ENCODE measurements around the gene FOLR2.
"Not testable (repeated sequence)": the region's sequence is repeated elsewhere in the genome, so short reads cannot be mapped to it uniquely, and the experiment has no call there.

The FOLR2 gene

DNA sequence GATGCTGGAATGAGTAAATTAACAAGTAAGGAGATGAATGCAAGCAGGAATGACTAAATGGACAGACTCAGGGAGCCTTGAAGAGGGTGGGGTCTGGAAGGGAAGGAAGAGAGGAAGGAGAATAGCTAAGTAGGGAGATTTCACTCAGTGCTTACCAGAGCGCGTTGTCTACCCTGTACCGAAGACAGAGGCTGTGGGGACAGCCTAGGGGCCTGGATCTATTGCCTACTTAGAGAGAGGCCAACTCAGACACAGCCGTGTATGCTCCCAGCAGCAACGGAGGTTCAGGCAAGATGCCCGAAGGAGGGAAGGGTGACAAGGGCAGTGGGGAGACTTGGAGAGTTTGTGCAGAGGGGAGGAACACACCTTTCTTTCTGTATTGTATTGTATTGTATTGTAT is at the start of gene FOLR2:
FOLR2 (plus strand) TSS at position 157 of the 400 bp plus-strand sequence. CDS start 1,791 bp downstream, outside the sequence.
- TF ChIP-seq, protein P1, sequence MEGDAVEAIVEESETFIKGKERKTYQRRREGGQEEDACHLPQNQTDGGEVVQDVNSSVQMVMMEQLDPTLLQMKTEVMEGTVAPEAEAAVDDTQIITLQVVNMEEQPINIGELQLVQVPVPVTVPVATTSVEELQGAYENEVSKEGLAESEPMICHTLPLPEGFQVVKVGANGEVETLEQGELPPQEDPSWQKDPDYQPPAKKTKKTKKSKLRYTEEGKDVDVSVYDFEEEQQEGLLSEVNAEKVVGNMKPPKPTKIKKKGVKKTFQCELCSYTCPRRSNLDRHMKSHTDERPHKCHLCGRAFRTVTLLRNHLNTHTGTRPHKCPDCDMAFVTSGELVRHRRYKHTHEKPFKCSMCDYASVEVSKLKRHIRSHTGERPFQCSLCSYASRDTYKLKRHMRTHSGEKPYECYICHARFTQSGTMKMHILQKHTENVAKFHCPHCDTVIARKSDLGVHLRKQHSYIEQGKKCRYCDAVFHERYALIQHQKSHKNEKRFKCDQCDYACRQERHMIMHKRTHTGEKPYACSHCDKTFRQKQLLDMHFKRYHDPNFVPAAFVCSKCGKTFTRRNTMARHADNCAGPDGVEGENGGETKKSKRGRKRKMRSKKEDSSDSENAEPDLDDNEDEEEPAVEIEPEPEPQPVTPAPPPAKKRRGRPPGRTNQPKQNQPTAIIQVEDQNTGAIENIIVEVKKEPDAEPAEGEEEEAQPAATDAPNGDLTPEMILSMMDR (conservative IDR thresholded peaks at IDR 0.05): no peak
- no peak within 1 kb of the TSS for H3K27ac ChIP-seq

DNA sequence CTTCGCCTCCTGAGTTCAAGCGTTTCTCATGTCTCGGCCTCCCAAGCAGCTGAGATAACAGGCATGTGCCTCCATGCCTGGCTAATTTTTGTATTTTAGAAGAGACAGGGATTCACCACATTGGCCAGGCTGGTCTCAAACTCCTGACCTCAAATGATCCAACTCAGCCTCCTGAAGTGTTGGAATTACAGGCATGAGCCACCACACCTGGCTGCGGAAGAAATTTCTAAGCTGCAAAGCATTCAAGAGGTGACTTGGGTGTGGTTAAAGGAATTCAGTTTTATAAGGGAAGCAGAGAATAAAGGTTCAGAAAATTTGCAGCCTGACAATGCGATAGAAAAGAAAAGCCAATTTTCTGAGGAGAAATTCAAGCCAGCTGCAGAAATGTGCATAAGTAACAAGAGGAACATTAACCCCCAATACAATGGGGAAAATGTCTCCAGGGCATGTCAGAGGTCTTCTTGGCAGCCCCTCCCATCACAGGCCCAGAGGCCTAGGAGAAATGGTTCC is 47.5 kb upstream of the FOLR2 start:
- peak overlapping the region; percentile 59; the same call in 1 of the 2 replicates for H3K27ac ChIP-seq

DNA sequence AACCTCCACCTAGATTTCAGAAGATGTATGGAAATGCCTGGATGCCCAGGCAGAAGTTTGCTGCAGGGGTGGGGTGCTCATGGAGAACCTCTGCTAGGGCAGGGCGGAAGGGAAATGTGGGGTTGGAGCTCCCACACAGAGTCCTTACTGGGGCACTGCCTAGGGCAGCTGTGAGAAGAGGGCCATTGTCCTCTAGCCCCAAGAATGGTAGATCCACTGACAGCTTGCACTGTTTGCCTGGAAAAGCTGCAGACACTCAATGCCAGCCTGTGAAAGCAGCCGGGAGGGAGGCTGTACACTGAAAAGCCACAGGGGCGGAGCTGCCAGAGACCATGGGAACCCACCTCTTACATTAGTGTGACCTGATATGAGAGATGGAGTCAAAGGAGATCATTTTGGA is 46.8 kb upstream of the FOLR2 start:
- peak overlapping the region; percentile 59 for H3K27ac ChIP-seq

DNA sequence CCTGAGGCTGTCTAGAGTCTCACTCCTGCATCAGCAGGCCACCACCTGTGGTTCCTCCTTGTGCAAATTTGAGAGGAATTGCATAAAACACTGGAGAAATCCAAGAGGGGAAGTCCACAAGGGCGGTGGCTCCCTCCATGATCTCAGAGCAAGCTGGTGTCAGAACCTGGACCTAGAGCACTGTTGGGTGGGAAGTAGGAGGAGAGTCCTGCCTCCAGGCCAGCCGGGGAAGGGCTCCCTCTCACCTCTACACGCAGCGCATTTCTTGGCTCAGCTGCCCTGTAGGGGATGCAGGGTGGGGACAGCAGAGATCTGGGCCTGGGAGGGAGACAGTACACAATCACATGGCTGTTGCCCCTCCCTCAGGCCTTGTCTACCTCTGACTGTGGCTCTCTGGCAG is 44.6 kb upstream of the FOLR2 start:
- not testable (repeated sequence) for H3K27ac ChIP-seq

DNA sequence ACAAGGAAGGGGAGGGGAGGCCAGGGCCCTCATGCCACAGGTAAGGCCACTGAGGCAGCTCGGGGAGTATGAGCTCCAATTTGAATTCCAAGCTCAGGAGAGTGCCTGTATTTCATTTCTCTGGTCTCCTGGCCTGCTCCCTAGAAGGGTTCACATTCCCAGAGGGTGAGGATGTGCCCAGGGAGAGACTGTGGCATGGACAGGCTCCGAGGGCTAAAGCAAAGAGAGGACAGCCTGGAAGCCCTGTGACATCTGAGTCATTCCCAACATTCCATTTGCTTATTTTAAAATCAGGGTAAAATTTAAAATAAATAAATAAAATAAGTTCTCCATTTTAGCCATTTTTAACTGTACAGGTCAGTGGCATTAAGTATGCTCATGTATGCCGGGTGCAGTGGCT is 43.3 kb upstream of the FOLR2 start:
- H3K27ac ChIP-seq: no peak overlapping the region
- TF ChIP-seq, protein P1 (conservative IDR thresholded peaks at IDR 0.05): no peak

DNA sequence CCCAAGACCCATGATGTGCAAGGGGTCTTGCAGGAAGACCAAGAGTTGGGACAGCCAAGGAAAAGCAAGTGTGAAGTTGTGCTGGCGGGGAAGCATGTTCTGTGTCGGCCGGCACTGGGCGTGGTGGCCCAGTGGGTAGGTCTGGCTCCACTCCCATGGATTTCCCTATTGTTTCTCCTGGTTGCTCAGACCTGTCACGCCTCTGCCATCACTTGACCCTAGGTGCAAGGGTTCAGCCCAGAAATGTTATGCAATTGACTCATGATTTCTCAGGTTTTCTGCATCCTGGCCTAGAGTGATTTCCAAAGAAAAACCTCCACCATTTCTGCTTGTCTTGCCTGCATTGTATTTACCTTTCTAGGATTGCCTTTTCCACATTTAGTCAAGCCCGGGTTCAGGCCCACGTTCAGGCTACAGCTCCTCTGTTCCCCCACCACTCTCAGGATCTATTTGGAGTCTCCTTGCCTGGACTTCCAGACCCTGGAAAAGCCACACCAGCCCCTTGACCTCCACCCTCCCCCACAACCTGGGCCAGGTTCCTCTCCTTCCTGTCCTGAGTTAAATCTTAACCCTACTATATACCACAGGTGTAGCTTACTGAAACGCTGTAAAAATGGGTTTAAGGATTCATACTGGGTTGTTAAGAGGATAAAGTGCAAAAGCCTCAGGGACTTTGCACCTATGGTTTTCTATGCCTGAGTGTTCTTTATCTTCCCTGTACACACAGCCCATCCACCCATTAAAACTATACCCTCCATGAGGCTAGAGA is 42.1 kb upstream of the FOLR2 start:
- no peak overlapping the region for H3K27ac ChIP-seq
- TF ChIP-seq, protein P1 (conservative IDR thresholded peaks at IDR 0.05): no peak

DNA sequence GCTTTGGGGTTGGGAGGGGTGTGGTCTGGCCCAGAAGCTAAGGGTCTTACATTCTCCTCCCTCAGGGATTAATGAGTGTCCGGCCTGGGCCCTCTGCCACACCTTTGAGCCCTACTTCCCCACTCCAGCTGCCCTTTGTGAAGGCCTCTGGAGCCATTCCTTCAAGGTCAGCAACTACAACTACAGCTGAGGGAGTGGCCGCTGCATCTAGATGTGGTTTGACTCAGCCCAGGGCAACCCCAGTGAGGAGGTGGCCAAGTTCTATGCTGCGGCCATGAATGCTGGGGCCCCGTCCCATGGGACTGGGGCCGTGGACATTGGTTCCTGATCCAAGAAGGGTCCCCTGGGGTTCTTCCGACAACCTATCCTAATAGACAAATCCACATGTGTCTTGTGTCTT is 38.9 kb upstream of the FOLR2 start:
- TF ChIP-seq, protein P1 (conservative IDR thresholded peaks at IDR 0.05): no peak
- no peak overlapping the region for H3K27ac ChIP-seq

DNA sequence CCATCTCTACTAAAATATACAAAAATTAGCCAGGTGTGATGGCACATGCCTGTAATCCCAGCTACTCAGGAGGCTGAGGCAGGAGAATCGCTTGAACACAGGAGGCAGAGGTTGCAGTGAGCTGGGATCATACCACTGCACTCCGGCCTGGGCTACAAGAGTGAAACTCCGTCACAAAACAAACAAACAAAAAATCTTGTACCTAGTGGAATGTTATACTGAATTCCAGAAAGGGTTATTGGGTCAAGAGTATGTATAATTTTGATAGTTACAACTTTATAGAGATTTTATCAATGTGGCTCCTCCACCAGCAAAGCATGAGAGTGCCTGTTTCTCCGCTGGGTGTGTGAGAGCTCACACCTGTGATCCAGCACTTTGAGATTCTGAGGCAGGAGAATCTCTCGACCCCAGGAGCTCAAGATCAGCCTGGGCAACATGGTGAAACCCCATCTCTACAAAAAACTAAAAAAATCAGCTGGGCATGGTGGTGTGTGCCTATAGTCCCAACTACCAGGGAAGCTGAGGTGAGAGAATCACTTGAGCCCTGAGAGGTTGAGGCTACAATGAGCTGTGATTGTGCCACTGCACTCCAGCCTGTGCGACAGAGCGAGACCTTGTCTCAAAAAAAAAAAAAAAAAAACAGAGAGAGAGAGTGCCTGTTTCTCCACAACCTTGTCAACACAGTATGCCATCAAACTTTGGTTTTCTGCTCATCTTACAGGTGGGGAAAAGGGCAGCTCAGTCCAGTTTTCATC is 37.4 kb upstream of the FOLR2 start:
- TF ChIP-seq, protein P1 (conservative IDR thresholded peaks at IDR 0.05): no peak
- no peak overlapping the region for H3K27ac ChIP-seq

DNA sequence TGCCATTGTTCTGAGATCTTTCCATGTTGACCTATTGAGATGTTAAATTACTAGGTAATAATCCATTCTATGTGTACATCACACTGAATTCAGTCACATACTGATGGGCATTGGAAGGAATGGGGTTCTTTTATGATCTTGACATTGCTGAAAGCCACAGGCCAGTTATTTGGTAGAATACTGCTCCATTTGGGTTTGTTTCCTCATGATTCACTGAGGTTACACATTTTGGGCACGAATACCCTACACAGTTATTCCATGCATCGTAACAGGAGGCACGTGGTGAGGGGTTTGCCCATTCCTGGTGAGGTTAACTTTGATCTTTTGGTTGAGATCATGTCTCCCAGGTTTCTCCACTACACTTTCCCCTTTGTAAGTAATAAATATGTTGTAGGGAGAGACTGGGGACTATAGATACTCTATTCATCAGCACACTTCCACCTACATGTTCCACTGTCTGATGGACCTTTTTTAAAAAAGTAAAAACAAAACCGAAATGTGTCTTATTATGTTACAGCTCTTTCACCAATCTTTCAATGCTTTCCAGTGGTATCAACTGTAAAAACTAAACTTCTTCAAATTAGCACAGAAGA is 36.7 kb upstream of the FOLR2 start:
- TF ChIP-seq, protein P1 (conservative IDR thresholded peaks at IDR 0.05): no peak
- no peak overlapping the region for H3K27ac ChIP-seq

DNA sequence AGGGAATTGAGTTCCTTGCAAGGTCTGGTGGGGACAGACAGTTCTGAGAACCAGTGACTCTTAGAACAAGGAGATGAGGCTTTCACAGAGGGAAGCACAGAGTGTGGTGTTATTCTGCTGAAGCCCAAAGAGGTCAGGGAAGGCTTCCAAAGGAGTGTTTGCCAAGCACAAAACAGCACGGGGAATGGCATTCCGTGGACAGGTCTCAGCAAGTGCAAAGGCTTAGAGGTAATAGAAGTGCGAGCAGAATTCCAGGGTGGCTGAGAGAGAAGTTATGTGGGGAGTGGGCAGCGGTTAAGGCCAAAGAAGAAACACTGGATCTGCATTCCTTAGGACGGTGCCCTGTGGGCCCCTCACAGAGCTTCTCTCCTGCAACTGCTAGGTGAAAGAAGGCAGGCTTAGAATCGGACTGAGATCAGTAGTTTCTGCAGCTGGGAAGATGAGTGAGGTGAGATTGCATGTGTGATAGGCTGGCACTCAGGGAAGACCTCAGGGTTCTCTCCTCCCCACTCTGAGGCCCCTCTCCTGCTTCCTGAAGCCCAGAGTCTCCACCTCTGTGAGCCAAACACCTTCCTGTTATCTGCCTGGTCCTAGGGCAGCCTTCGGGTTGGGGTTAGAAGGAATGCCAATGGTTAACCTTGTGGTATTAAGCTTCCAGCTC is 35.6 kb upstream of the FOLR2 start:
- not testable (repeated sequence) for H3K27ac ChIP-seq

DNA sequence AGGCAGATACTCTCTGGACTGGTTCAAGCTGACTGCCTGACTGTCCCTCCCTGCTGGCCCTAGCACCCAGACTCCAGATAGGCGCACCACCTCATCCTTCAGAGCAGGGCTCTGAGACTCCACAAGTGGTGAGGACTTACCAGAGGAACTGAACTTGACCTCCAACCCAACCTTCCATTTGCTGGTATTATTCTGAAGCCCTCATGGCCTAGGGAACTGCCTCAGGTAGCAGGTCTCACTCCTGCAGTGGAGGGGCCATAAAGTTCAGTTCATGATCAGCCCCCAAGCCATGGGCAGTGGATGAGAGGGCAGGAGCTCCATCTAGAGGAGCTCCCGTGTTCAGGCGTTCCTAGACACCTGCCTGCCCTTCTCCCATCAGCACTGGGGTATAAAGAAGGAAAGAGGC is 35.0 kb upstream of the FOLR2 start:
- not testable (repeated sequence) for H3K27ac ChIP-seq
